Skeletal muscle satellite cell (primary cell): ENCODE data around the gene GPC3.
"Not testable (repeated sequence)": the region's sequence is repeated elsewhere in the genome, so short reads cannot be mapped to it uniquely, and the experiment has no call there.

Source experiments
- H3K27me3 ChIP-seq: 2 replicates; pipeline ENCODE4 v1.7.0; 2013; ENCODE audit warnings: low read length; ENCODE audit not compliant: control insufficient read depth, insufficient read depth
- H3K36me3 ChIP-seq: 2 replicates; pipeline ENCODE4 v1.7.0; 2013; ENCODE audit warnings: mild to moderate bottlenecking, control low read depth, low read length; ENCODE audit not compliant: insufficient read depth
- H3K4me1 ChIP-seq: 2 replicates; pipeline ENCODE4 v1.7.0; 2013; ENCODE audit warnings: low read length; ENCODE audit not compliant: control insufficient read depth, insufficient read depth
- H3K4me2 ChIP-seq: 2 replicates; pipeline ENCODE4 v1.7.0; 2013; ENCODE audit warnings: mild to moderate bottlenecking, low read length
- H3K4me3 ChIP-seq: 2 replicates; pipeline ENCODE4 v1.7.0; 2013; ENCODE audit warnings: low read length
- H3K9ac ChIP-seq: 2 replicates; pipeline ENCODE4 v1.7.0; 2013; ENCODE audit warnings: mild to moderate bottlenecking, low read depth, low read length, moderate library complexity
- H3K9me3 ChIP-seq: replicated peaks from 2 replicates; pipeline ENCODE4 v1.7.0; 2013; ENCODE audit warnings: mild to moderate bottlenecking, control low read depth, low read length

Gene GPC3

DNA sequence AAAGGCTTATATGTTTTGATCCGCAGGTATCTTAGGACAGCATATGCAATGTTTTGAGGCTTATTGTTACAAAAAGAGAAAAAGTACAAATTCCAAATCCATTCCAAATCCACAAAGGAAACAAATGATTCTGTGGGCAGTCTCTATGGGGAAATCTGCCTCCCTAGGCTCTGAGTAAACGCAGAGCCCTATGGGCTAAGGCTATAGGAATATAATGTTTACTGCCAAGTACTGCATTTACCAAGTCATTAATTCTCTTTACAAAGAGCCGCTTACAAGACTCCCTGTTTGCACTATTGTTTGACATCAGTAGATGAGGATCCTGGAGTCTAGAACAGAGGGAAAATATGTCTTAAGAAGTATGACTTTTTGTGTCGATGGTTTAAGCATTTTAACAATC is 357.7 kb downstream of the GPC3 start:
- no peak overlapping the region for H3K9ac ChIP-seq
- no peaks in the 10 kb centered on the region for H3K9me3 ChIP-seq
- no peak overlapping the region for H3K4me3 ChIP-seq
- H3K27me3 ChIP-seq: peaks cover 7% of the 10 kb centered on the region
- H3K4me2 ChIP-seq: no peak overlapping the region
- H3K4me1 ChIP-seq: no peaks in the 10 kb centered on the region
- H3K36me3 ChIP-seq: no peaks in the 10 kb centered on the region

DNA sequence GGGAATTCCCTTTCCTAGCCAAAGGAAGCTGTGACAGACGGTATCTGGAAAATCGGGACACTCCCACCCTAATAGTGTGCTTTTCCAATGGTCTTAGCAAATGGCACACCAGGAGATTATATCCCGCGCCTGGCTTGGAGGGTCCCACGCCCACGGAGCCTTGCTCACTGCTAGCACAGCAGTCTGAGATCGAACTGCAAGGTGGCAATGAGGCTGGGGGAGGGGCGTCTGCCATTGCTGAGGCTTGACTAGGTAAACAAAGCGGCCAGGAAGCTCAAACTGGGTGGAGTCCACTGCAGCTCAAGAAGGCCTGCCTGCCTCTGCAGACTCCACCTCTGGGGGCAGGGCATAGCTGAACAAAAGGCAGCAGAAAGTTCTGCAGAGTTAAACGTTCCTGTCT is 364.0 kb downstream of the GPC3 start:
- H3K4me3 ChIP-seq, H3K4me1 ChIP-seq, H3K36me3 ChIP-seq, H3K4me2 ChIP-seq, H3K9ac ChIP-seq, H3K27me3 ChIP-seq, H3K9me3 ChIP-seq: not testable (repeated sequence)

DNA sequence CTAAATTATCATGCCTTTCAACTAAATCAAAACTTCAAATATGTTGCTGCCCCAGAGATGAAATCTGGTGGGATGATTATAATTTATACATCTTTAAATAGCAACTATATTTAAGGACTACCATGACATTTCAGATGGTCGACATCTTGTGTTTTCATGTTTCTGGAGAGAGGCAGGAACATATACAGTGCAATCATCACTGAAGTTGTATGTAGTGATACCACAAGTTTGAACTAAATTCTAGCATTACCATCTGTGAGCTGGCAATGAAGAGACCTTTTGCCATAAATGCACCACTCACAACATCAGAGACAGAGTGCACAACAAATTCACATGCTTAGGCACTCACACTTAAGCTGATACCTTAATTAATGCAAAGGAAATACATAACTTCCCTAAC is 373.7 kb downstream of the GPC3 start:
- Histone ChIP-seq H3K9me3 (no peaks in the 10 kb centered on the region), H3K4me1 (peaks cover 22% of the 10 kb centered on the region), H3K36me3 (no peaks in the 10 kb centered on the region), H3K4me2 (no peak overlapping the region), H3K9ac (no peak overlapping the region), H3K4me3 (no peak overlapping the region), H3K27me3 (peaks cover 7% of the 10 kb centered on the region)

DNA sequence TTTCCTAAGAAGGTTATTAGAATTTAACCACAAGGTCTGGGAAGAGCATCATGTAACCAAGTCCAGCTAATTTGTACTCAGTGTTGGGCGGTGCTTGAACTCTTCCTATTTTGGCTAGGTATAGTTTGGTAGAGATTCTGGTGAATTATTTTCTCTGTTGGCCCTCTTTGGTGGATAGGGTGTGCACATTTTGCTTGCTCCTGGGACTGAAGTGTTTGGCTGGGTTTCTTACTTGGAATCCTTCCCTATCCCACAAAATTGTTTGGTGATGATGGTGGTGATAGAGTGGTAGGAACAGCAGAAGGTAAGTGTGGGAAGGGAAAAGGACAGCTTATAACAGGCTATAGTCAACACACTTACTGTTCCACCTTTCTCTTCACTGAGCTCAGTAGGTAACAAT is 375.3 kb downstream of the GPC3 start:
- Histone ChIP-seq H3K4me2 (no peak overlapping the region), H3K4me3 (no peak overlapping the region), H3K4me1 (peaks cover 22% of the 10 kb centered on the region), H3K27me3 (peaks cover 7% of the 10 kb centered on the region), H3K9ac (no peak overlapping the region), H3K36me3 (no peaks in the 10 kb centered on the region), H3K9me3 (no peaks in the 10 kb centered on the region)

DNA sequence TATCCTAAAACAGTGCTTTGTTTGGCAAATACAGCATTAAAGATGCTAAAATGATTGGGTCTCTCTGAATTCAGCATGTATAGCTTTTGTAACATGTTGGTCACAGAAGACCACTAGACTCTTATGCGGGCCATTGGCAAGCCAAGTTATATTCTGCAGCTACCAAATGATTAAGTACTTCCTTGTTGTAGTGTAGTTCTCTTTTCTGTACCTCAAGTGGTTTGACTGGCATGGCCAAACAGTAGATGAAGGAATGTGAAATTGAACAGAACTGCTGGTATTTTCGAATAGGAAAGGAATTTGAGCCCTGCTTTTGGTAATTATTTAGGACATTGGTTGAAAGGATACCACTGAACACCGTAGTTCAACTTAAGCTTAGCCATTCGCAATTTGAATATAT is 376.2 kb downstream of the GPC3 start:
- Histone ChIP-seq H3K9ac (no peak overlapping the region), H3K4me3 (no peak overlapping the region), H3K4me2 (no peak overlapping the region), H3K4me1 (peaks cover 22% of the 10 kb centered on the region), H3K36me3 (no peaks in the 10 kb centered on the region), H3K27me3 (peaks cover 11% of the 10 kb centered on the region), H3K9me3 (no peaks in the 10 kb centered on the region)

DNA sequence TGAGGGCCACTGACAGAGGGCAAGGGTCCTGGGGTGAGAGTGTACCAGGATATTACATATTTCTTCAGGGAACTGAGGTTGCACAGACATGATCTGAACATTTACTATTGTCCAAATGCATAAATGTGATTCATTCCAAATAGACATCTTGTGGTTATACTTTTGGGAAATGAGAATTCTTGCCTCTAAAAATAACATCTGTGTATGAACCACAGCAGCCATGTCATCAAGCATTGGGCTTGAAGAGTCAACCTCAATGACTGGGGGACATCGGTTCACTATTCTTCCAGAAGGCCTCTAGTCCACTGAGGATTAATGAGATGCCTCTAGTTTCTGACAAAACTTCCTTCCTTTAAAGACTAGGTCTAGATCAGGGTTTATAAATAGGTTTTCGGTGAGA is 377.0 kb downstream of the GPC3 start:
- peaks cover 14% of the 10 kb centered on the region for H3K27me3 ChIP-seq

DNA sequence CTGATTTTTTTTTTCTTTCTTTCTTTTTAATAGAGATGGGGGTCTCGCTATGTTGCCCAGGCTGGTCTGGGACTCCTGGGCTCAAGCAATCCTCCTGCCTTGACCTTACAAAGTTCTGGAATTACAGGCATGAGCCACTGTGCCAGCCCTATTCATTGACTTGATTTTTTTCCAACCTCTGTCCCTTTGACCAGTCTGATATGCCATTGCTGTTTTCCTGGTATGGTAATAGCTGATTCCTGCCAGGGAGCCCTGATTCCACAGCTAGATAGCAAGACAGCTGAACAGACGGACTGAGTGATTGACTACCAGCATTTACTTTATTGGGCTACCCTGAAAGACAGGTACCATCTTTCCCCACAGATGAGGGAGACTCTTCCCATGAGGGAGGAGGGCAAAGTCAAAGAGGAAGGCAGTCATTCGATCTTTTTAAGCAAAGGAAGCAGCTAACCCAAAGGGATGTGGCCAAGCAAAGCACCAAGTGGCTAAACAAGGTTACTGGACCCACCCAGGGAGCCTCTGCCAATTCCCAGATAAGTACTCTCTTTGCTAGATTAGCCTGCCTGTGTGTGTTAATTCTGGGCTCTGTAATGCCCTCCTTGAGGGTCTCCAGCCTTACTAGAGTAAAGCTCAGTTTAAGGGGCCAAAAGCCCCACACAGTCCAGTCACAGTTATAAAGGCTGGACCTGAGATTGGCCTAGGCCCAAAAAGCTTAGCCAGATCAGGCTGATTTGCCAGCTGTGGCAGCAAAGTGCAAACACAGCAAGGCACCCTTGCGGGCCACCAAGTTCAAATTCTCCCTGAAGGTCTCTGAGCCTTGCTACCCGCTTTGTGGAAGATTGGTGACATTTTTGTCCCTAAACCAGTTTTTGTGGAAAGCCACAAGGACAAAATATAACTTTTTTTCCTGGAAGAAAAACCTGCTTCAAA is 377.7 kb downstream of the GPC3 start:
- H3K4me1 ChIP-seq: peaks cover 22% of the 10 kb centered on the region
- H3K36me3 ChIP-seq: no peaks in the 10 kb centered on the region
- no peak overlapping the region for H3K4me2 ChIP-seq
- no peaks in the 10 kb centered on the region for H3K9me3 ChIP-seq
- H3K9ac ChIP-seq: peak overlapping the region; percentile 18
- H3K4me3 ChIP-seq: no peak overlapping the region
- H3K27me3 ChIP-seq: peaks cover 14% of the 10 kb centered on the region

More for the DNA sequence above, 377.0 kb downstream of the GPC3 start:
- Histone ChIP-seq H3K4me3 (no peak overlapping the region), H3K9ac (no peak overlapping the region), H3K36me3 (no peaks in the 10 kb centered on the region), H3K4me1 (peaks cover 22% of the 10 kb centered on the region), H3K4me2 (no peak overlapping the region), H3K9me3 (no peaks in the 10 kb centered on the region)

DNA sequence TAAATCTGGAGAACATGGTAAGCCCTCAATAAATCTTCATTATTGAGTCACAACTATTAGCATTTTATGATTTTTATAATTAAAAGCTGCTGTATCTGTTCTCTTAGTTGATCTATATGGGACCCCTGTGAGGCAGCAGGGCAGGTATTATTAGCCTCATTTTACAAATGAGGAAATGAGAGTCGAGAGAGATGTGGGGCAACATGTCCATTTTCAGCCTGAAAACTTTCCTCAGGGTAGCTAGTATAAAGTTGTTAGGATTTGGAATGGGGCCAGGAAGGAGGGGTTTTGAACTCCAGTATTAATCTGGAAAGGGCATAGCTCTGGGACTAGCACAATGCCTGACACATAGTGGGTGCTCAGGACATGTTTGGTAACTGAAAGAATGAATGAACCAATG is 378.4 kb downstream of the GPC3 start:
- no peak overlapping the region for H3K9ac ChIP-seq
- peaks cover 14% of the 10 kb centered on the region for H3K27me3 ChIP-seq
- no peaks in the 10 kb centered on the region for H3K9me3 ChIP-seq
- H3K4me1 ChIP-seq: peaks cover 22% of the 10 kb centered on the region
- H3K36me3 ChIP-seq: no peaks in the 10 kb centered on the region
- no peak overlapping the region for H3K4me2 ChIP-seq
- no peak overlapping the region for H3K4me3 ChIP-seq

DNA sequence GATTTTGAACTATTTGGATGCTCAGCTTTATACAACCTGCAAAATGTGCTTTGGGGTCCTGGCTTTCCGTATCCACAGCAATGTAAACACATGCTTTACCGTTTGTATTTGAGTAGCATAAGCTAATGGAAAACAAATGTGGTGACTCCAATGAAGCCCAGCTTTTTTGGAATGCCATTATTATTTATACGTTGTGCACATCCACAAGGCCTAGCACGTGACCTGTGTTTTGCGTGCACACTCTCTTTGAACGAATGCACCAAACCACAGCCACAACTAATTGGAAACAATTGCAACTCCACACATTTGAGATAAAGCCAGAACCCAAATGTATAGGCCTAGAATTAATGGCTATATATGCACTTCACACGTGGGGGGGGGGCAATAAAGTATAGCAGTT is 380.6 kb downstream of the GPC3 start:
- Histone ChIP-seq H3K9ac (no peak overlapping the region), H3K27me3 (peaks cover 7% of the 10 kb centered on the region), H3K4me3 (no peak overlapping the region), H3K36me3 (no peaks in the 10 kb centered on the region), H3K4me2 (no peak overlapping the region), H3K9me3 (no peaks in the 10 kb centered on the region), H3K4me1 (peaks cover 19% of the 10 kb centered on the region)

DNA sequence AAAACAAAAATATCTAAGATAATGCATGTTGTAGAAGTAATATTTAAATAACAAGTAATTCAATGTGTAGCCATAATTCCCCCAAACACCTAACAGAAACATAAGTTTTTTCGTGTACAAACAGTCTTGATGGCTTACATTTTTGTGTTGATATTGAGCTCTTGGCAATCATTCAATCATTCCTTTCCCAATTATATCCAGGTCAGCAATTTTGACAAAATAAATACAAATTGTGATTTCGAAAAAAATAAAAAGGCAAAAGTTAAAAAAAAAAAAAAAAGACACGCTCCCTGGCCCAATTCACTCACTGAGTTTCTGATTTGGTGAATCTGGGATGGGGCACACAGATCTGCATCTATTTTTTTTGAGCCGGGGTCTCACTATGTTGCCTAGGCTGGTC is 382.5 kb downstream of the GPC3 start:
- Histone ChIP-seq H3K36me3 (no peaks in the 10 kb centered on the region), H3K27me3 (peaks cover 7% of the 10 kb centered on the region), H3K4me1 (peaks cover 5% of the 10 kb centered on the region), H3K9me3 (no peaks in the 10 kb centered on the region), H3K9ac (no peak overlapping the region), H3K4me2 (no peak overlapping the region), H3K4me3 (no peak overlapping the region)

DNA sequence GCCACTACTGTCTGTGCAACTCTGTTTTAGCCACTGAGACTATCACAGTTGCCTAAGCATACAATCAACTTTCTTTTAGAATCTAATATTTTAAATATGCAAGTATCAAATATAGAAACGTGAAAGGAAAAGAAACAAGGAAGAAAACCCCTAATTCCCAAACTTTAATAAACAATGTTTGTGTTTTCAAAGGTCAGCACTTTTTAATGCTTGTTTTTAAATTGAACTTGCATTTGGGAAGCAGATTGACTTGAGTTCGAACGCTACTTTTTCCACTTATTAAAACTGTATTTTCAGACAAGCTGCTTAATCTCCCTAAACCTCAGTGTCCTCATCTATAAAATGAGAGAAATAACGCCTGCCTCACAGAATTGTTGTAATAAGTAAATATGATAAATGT is 384.3 kb downstream of the GPC3 start:
- peaks cover 13% of the 10 kb centered on the region for H3K27me3 ChIP-seq
- H3K9me3 ChIP-seq: no peaks in the 10 kb centered on the region
- H3K9ac ChIP-seq: no peak overlapping the region
- no peak overlapping the region for H3K4me2 ChIP-seq
- H3K4me3 ChIP-seq: no peak overlapping the region
- H3K4me1 ChIP-seq: no peaks in the 10 kb centered on the region
- no peaks in the 10 kb centered on the region for H3K36me3 ChIP-seq

DNA sequence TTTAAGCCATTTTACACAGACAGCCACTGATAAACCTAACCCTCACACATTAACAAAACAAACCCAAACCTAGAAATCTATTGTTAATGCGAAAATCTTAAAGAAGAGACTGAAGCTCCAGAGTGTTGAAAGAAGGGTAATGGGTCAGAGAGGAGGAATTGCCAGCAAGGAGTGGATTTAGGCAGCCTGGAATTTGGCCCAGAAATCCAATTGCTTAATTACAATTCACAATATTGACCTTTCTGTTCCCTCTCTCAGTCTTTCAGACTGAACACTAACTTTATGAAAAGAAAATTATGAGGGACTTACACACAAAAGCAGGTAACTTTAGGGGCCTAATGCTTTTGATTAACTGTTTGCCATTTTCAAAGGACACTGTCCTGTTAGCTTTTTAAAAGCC is 384.9 kb downstream of the GPC3 start:
- no peak overlapping the region for H3K4me2 ChIP-seq
- no peaks in the 10 kb centered on the region for H3K4me1 ChIP-seq
- H3K4me3 ChIP-seq: no peak overlapping the region
- no peaks in the 10 kb centered on the region for H3K36me3 ChIP-seq
- no peaks in the 10 kb centered on the region for H3K9me3 ChIP-seq
- no peak overlapping the region for H3K9ac ChIP-seq
- peaks cover 13% of the 10 kb centered on the region for H3K27me3 ChIP-seq
